Activated CD8-positive, alpha-beta T cell treated with anti-CD3 and anti-CD28 coated beads for 36 hours (primary cell): Measurements from ENCODE around the gene PTPN2. TPM values are rescaled to one million over a fixed set of nuclear protein-coding genes. Genes with fewer than 3 reads are reported as not detected.

ENCODE experiments used
- ATAC-seq: fragments of 200-7000 bp; cut with Tn5 transposase; one replicate; pipeline ENCODE4 v1.10.0; 2021; ENCODE audit warnings: mild to moderate bottlenecking, moderate library complexity
- CTCF ChIA-PET: fragments of 350-600 bp; sonication (Branson Sonifier 250); formaldehyde crosslinking; loops from one replicate; lab custom pipeline; 2021; ENCODE audit warnings: antibody characterized with exemption; lab: Charles Lee
- POLR2A ChIA-PET: fragments of 350-600 bp; sonication (Branson Sonifier 250); formaldehyde crosslinking; loops from one replicate; lab custom pipeline; 2021; ENCODE audit warnings: antibody characterized with exemption; lab: Charles Lee
- DNase-seq: peaks from one replicate; pipeline ENCODE4 v3.0.0-alpha.2; 2020
- H3K27ac Mint-ChIP-seq: one replicate; pipeline ENCODE4 v1.8.0; 2021; ENCODE audit warnings: mild to moderate bottlenecking, mixed read lengths
- H3K27me3 Mint-ChIP-seq: one replicate; pipeline ENCODE4 v1.8.0; 2021; ENCODE audit warnings: mixed read lengths
- H3K36me3 Mint-ChIP-seq: one replicate; pipeline ENCODE4 v1.8.0; 2021; ENCODE audit warnings: low read depth, mixed read lengths
- H3K4me1 Mint-ChIP-seq: one replicate; pipeline ENCODE4 v1.8.0; 2021; ENCODE audit warnings: low read depth, mixed read lengths
- H3K4me3 Mint-ChIP-seq: one replicate; pipeline ENCODE4 v1.8.0; 2021; ENCODE audit warnings: mild to moderate bottlenecking, moderate library complexity, mixed read lengths
- H3K9me3 Mint-ChIP-seq: one replicate; pipeline ENCODE4 v1.8.0; 2021; ENCODE audit warnings: mixed read lengths
- CTCF ChIP-seq: fragments of 200-600 bp; IDR thresholded peaks from one replicate; pipeline ENCODE4 v1.8.0; 2022; ENCODE audit warnings: antibody characterized with exemption, mild to moderate bottlenecking
- intact Hi-C: fragments of 100-400 bp; cut with micrococcal nuclease; formaldehyde crosslinking; loops from one replicate; pipeline ENCODE4 v1.10.0; 2022
- total RNA-seq, 2 experiments: library from RNA; stranded (reverse); gene quantifications; one replicate each; pipeline ENCODE4 v1.2.3, GENCODE V29; 2021

PTPN2 gene
- total RNA-seq, 2 experiments from 2014 or later: 50.8 to 55.8 TPM

- no peaks in the 10 kb centered on the region for H3K27me3 Mint-ChIP-seq
- ATAC-seq: no peak
- H3K4me1 Mint-ChIP-seq: no peaks in the 10 kb centered on the region
- no peaks in the 10 kb centered on the region for H3K36me3 Mint-ChIP-seq
- no peak overlapping the region for H3K4me3 Mint-ChIP-seq
- TF ChIP-seq CTCF: no peak
- intact Hi-C loops: loop anchor here (5.0 kb wide), 1 partner anchor 190 kb away; no protein-coding TSS in a partner anchor
- no peaks in the 10 kb centered on the region for H3K9me3 Mint-ChIP-seq
- no peak for DNase-seq
- ChIA-PET POLR2A (interaction anchor here (1.1 kb wide), 1 partner anchor 32 kb away, joined by 3 read pairs; no protein-coding TSS in a partner anchor), CTCF (interaction anchor here (1.3 to 3.8 kb wide), 4 partner anchors 15 to 200 kb away, joined by 4 to 26 read pairs (median 12); no protein-coding TSS in a partner anchor)
- no peak overlapping the region for H3K27ac Mint-ChIP-seq
These were observed 141.6 kb downstream of the PTPN2 start for GRCh38 chr18:12742453-12742852.

Other genes with a start within 250 kb of the PTPN2 start
- gene SPIRE1, start 226.1 kb downstream of the PTPN2 start, total RNA-seq: 1 to 10 TPM; 2.8 to 4.4 TPM
- gene CEP76, start 181.5 kb downstream of the PTPN2 start, total RNA-seq: 10 to 100 TPM; 11.9 to 12.5 TPM
- gene PSMG2, start 181.2 kb downstream of the PTPN2 start, total RNA-seq: 100 to 1,000 TPM; 105 to 113 TPM
- 100 to 1,000 TPM; 105 to 110 TPM for gene SEH1L, start 63.8 kb upstream of the PTPN2 start, total RNA-seq
- 10 to 100 TPM; 39.5 to 42.9 TPM for gene CEP192, start 107.1 kb upstream of the PTPN2 start, total RNA-seq